GM10266 (cell line): ENCODE data around the gene RALGAPA1.
"Not testable (repeated sequence)": the region's sequence is repeated elsewhere in the genome, so short reads cannot be mapped to it uniquely, and the experiment has no call there.

Experiments used
- DNase-seq: peaks from one replicate; pipeline ENCODE4 v3.0.0; 2012; ENCODE audit errors: extremely low spot score
- TF ChIP-seq, protein P1 (sequence below): IDR thresholded peaks from 2 replicates; pipeline ENCODE4 v1.5.1; 2012; ENCODE audit warnings: mild to moderate bottlenecking, low read depth; ENCODE audit not compliant: control insufficient read depth, insufficient read depth; ENCODE audit errors: missing control alignments

RALGAPA1 gene

DNA sequence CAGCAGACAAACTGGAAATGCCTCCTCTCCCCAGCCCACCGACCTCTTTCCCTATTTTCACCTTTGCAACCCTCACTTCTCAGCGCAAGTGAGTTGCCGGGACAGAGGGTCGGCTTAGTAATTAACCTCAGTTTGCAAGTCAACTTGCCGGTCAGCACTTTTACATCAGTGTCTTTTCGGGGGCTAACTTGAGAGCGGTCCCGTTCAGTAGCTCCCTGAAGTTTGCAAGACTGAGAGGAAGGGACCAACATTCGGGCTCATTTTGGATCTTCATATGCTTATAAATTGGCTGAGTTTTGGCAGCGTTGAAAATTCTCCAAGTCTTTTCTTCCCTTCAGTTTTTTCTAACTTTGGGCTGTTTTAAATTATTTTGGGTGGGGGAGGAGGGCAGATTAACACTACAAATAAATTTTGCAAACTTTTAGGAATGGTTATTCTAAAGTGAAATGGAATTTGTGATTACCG, 17.9 kb upstream of the RALGAPA1 start:
- DNase-seq, result no peak
- TF ChIP-seq, protein P1, sequence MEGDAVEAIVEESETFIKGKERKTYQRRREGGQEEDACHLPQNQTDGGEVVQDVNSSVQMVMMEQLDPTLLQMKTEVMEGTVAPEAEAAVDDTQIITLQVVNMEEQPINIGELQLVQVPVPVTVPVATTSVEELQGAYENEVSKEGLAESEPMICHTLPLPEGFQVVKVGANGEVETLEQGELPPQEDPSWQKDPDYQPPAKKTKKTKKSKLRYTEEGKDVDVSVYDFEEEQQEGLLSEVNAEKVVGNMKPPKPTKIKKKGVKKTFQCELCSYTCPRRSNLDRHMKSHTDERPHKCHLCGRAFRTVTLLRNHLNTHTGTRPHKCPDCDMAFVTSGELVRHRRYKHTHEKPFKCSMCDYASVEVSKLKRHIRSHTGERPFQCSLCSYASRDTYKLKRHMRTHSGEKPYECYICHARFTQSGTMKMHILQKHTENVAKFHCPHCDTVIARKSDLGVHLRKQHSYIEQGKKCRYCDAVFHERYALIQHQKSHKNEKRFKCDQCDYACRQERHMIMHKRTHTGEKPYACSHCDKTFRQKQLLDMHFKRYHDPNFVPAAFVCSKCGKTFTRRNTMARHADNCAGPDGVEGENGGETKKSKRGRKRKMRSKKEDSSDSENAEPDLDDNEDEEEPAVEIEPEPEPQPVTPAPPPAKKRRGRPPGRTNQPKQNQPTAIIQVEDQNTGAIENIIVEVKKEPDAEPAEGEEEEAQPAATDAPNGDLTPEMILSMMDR, result no peak

DNA sequence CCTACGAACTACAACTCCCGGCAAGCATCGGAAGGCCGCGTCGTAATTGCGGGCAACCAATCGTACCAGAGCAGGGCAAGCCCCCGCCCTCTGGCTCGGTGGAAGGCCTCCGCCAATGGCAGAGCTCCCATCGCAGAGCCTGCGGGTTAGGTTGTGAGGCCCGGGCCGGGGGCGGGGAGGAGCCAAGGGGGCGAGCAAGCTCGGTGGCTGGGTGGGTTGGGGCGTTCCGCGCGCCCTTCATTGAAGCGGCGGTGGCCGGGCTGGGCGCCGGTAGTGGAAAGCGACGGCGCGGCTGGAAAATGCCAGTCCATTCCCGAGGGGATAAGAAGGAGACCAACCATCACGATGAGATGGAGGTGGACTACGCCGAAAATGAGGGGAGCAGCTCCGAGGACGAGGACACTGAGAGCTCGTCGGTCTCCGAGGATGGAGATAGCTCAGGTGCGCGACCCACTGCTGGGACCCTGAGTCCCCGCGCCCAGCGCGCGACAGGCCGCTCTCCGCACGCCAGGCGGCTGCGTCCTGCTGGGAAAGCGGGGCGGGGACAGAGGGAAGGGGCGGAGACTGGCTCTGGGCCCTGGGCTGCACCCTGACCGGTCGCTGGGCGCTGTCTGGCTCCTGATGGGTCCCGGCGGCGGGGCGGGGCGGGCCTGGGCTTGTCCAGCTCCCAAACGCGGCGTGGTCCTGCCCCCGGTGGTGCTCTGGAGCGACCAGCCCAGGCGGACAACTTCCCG, 17.3 kb upstream of the RALGAPA1 start, which contains the start of gene BRMS1L:
BRMS1L (plus strand) TSS at position 121 of the 734 bp plus-strand sequence; CDS start at position 300, 179 bp downstream.
- peak; percentile 99 for DNase-seq
- TF ChIP-seq, protein P1, result no peak

DNA sequence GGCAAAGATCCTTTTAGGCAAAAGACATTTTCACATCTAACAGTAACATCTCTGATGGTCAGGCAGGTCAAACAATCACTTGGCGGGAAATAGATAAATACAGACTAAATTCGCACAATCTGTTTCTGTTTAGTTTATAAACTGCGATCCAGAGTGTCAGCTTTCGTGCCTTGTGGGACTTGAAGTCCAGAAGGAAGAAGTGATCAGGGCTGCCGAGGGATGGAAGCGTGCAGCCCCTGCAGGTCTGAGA, 16.8 kb upstream of the RALGAPA1 start:
- TF ChIP-seq, protein P1, result no peak
- DNase-seq, result no peak

DNA sequence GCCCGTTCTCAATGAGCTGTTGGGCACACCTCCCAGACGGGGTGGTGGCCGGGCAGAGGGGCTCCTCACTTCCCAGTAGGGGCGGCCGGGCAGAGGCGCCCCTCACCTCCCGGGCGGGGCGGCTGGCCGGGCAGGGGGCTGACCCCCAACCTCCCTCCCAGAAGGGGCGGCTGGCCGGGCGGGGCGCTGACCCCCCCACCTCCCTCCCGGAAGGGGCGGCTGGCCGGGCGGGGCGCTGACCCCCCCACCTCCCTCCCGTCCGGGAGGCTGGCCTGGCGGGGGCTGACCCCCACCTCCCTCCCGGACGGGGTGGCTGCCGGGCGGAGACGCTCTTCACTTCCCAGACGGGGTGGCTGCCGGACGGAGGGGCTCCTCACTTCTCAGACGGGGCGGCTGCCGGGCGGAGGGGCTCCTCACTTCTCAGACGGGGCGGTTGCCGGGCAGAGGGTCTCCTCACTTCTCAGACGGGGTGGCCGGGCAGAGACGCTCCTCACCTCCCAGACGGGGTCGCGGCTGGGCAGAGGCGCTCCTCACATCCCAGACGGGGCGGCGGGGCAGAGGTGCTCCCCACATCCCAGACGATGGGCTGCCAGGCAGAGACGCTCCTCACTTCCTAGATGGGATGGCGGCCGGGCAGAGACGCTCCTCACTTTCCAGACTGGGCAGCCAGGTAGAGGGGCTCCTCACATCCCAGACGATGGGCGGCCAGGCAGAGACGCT, 15.5 kb upstream of the RALGAPA1 start:
- DNase-seq, result not testable (repeated sequence)

DNA sequence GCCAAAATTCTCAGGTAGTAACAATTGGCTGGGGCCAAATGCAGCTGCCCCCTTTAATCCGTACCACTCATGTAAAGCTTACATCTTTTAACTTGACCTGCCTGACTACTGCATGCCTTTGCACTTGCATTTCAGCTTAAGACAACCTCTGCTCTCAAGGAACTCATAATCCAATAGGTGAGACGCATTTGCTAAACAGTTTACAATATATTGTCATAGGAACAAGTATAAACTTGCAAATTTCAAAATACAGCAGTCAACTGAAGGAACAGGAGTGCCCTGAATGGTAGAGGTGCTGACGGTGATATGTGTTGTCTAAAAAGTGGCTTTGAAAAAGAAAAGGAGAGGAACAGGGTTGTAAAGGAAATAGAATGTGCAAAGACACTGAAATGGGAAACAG, 13.4 kb upstream of the RALGAPA1 start:
- TF ChIP-seq, protein P1, result no peak
- DNase-seq, result no peak

DNA sequence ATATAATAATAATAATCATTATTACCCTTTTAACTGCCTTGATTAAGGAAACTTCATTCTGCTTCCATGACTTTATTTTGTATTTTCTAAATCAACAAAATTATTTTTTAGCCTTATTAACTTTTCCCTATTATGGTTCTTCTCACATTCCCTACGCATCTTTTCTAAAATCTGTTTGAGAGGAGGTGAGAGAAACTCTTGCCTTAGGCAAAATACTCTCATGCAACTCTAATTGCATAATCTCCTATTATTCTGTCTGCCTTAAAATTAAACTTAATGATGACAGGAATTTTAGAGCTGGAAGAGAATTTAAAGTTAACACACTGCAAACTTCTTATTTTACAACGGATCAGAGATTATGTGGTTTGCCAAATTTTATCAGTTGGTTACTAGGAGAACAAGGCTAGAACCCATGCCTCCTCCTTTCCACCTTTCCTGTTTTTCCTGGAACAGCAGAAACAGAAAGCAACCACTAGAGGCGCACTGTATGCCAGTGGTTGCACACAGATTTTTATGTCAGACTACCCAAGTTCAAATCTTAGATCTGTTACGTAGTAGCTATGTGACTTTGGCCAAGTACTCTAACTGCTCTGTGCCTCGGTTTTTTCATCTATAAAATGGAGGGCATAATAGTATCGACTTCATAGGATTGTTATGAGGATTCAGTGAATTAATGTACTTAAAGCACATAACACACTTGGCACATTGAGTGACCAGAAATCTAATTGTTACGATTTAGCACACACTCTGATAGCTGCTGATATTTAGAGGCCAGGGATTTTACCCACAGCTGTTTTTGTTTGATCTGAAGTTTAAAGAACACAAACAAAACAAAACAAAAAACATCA, 12.7 kb upstream of the RALGAPA1 start:
- TF ChIP-seq, protein P1, result peak; percentile 70
- peak; percentile 33 for DNase-seq

DNA sequence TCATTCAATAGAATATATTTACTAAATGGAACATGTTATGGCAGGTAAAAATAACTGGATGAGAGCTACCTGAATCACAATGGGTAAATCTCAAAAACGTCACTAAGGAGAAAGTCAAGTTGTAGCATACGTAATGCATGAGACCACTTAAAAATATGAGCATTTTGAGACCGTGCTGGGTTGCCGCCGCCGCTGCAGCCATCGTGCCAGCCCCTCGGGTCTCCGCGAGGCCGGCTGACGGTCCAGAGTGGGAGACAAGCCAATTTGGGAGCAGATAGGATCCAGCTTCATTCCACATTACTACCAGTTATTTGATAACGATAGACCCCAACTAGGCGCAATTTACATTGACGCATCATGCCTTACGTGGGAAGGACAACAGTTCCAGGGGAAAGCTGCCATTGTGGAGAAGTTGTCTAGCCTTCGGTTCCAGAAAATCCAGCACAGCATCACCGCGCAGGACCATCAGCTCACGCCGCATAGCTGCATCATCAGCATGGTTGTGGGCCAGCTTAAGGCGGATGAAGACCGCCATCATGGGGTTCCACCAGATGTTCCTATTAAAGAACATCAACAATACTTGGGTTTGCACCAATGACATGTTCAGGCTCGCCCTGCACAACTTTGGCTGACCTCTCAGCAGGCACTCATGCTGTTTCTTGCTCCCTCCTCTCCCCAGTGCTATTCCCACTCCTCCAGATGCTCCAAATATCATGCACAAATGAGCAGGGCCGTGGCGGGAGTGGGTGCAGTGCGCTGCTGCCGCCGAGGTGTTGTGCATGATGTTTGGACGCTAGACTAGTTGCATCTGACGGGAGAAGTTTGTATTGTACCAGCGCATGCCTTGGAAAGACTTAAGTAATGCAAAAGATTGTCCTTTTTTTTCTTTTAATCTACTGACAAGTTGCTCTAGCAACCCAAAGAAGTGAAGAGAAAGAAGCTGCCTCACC, 10.8 kb upstream of the RALGAPA1 start:
- TF ChIP-seq, protein P1, result no peak
- DNase-seq, result no peak
